Right ventricle myocardium inferior (tissue), 1 donor: ENCODE results near the gene RABGAP1L. TPM values are rescaled to one million over a fixed set of nuclear protein-coding genes. Genes with fewer than 3 reads are reported as not detected.
"Not testable (repeated sequence)": the region's sequence is repeated elsewhere in the genome, so short reads cannot be mapped to it uniquely, and the experiment has no call there.

Source experiments
- ATAC-seq: fragments of 200-7000 bp; cut with Tn5 transposase; one replicate; pipeline ENCODE4 v1.9.1; 2020; ENCODE audit warnings: mild to moderate bottlenecking, moderate library complexity
- DNase-seq: peaks from one replicate; pipeline ENCODE4 v3.0.0; 2021; ENCODE audit errors: missing footprints
- intact Hi-C: fragments of 100-400 bp; cut with DNase I; formaldehyde crosslinking; loops from one replicate; pipeline ENCODE4 v1.11.0; 2022
- total RNA-seq: library from RNA; stranded (reverse); fragmentation: NEBNext Ultra II Directional; extraction: Animal tissue kit (Norgen Biotek cat#: 25700); gene quantifications from one replicate; pipeline ENCODE4 v1.2.1, GENCODE V29; 2021
- donor health status: DM: no; HTN: yes; CAD: no; lungs with severe emphysema.

The RABGAP1L gene
- total RNA-seq, 1 donor from 2014 or later: 61.4 TPM

DNA sequence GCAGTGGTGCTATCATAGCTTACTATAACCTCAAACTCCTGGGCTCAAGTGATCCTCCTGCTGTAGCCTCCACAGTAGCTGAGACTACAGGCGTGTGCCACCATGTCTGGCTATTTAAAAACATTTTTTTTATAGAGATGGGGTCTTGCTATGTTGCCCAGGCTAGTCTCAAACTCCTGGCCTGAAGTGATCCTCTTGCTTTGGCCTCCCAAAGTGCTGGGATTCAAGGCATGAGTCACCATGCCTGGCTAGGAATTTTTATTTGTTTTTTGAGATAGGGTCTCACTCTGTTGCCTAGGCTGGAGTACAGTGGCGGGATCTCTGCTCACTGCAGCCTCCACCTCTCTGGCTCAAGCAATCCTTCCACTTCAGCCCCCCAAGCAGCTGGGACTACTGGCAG lies 8.8 kb upstream of the RABGAP1L start:
- no peak for ATAC-seq
- intact Hi-C loops: no loop called here
- no peak for DNase-seq

- no peak for ATAC-seq
- no peak for DNase-seq
- intact Hi-C loops: no loop called here
Observed at GRCh38 chr1:174152427-174152826, 6.9 kb upstream of the RABGAP1L start.

GRCh38 chr1:174153085-174153824 lies 6.1 kb upstream of the RABGAP1L start:
- intact Hi-C loops: no loop called here
- no peak for ATAC-seq
- DNase-seq: no peak

- no peak for ATAC-seq
- intact Hi-C loops: no loop called here
- no peak for DNase-seq
Observed at GRCh38 chr1:174153825-174154107, 5.6 kb upstream of the RABGAP1L start.

- intact Hi-C loops: loop anchor here (5.0 kb wide), 1 partner anchor 134 kb away; the partner anchor contains the start of gene RC3H1
- DNase-seq (no peak), ATAC-seq (no peak)
Observed at GRCh38 chr1:174156437-174156836, 2.9 kb upstream of the RABGAP1L start.

GRCh38 chr1:174157157-174157806 lies 2.0 kb upstream of the RABGAP1L start:
- intact Hi-C loops: loop anchor here (5.0 kb wide), 1 partner anchor 135 kb away; the partner anchor contains the start of gene RC3H1
- ATAC-seq: no peak
- DNase-seq: no peak

DNA sequence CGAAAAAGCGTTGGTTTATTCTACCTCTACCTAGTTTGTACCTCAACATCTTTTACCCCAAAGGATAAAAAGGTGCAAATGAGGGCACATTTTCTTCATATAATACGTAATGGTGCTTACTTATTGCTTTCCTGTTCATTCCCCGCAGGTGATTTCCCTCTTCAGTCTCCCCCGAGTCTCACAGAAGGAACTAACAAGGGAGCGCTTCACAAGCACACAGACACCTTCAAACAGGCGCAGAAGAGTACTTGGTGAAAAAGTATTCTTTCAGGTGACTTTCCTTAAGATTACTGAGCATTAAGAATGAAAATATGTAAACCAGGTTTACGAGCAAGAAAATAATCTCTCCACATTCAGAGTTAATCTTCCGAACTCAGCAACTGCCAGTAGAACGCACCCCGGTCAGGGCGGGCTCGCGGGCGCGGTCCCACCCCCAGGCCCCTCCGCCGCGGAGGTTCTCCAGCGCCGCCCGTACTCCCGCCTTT lies 511 bp upstream of the RABGAP1L start:
- ATAC-seq (no peak), DNase-seq (no peak)
- intact Hi-C loops: loop anchor here (5.0 kb wide), 1 partner anchor 137 kb away; the partner anchor contains the start of gene RC3H1

- intact Hi-C loops: no loop called here
- DNase-seq: peak; percentile 68
- ATAC-seq: peak; percentile 26
Observed at GRCh38 chr1:174160109-174160473, 771 bp downstream of the RABGAP1L start.

DNA sequence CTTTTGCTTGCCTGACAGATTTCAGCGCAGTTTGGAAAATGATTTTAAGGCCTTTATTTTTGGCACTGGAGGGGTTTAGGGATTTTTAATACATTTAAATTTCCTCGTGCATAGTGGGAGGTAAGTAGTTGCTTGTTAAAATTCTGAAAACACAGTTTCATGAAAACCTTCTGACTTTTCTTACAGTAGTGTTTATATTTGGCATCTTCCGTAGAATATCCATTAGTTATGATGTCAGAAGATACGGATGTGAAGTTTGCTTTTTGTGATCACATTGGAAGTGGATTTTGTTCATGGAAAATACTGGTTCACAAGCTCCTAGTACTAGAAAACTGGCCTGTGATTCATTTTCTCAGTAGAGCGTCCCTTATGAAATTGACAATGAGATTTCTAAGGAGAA lies 1.3 kb downstream of the RABGAP1L start:
- no peak for DNase-seq
- ATAC-seq: no peak
- intact Hi-C loops: no loop called here

- intact Hi-C loops: no loop called here
- no peak for DNase-seq
- ATAC-seq: no peak
Observed at GRCh38 chr1:174161813-174162212, 2.5 kb downstream of the RABGAP1L start.

- ATAC-seq (no peak), DNase-seq (no peak)
- intact Hi-C loops: no loop called here
Observed at GRCh38 chr1:174164826-174165225, 5.5 kb downstream of the RABGAP1L start.

DNA sequence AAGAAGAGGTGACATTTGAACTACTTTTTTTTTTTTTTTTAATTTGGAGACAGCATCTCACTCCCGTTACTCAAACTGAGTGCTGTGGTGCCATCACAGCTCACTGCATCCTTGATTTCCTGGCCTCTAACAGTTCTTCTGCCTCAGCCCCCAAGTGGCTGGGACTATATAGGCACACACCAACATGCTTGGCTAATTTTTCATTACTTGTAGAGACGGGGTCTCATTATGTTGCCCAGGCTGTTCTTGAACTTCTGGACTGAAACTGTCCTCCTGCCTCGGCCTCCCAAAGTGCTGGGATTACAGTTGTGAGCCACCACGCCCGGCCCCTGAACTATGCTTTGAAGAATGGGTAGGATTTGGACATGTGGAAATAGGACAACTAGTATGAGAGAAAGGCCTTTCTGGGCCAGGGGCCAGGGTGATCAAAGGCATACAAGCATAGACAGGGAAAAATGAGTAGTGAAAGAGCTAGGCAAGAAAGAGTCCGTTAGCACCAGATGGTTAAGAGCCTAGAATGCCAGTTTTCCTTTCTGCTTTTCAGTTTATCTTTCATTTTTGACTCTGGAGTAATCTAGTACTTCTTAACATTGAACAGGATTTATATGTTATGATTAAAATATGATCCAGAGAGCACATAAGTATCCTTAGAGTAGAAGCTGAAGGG lies 6.3 kb downstream of the RABGAP1L start:
- ATAC-seq (peak; percentile 51), DNase-seq (no peak)
- intact Hi-C loops: no loop called here

DNA sequence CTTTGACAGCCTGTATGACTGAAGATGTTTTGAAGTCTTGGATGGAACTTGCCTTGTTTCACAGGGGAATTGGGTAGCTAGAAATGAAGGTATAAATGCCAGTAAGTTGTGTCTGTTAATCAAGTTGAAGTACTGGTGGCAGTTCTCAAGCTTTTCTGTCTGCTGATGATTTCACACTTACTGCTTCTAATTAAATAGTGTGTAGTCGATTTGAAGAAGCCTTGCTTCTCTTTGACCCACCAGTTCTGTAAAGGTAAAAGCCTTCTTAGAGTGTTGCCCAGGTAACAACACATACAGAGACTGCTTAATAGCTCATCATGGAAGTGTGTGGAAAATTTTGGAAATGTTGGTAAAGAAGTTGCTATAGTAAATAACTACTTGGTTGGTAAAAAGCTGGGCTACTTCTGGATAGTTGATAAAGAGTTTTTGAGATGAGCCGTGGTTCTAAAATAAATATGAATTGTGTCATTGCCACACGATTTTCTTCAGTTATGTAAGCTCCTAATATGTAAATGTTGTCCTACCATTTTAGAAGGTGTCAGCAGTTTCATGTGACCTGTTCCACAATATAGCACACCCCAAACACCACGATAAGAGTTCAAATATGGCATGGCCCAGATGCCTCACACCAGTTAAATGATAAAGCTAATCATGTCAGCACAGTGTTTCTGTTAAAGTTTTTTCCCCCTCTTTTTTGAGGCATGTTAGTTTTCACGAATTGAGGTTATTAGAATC lies 7.4 kb downstream of the RABGAP1L start:
- ATAC-seq (peak; percentile 40), DNase-seq (no peak)
- intact Hi-C loops: no loop called here

GRCh38 chr1:174167265-174167803 lies 8.0 kb downstream of the RABGAP1L start:
- ATAC-seq (no peak), DNase-seq (no peak)
- intact Hi-C loops: no loop called here

- no peak for DNase-seq
- ATAC-seq: no peak
- intact Hi-C loops: no loop called here
Observed at GRCh38 chr1:174169342-174169741, 10.0 kb downstream of the RABGAP1L start.

GRCh38 chr1:174171073-174171472 lies 11.8 kb downstream of the RABGAP1L start:
- DNase-seq (no peak), ATAC-seq (no peak)
- intact Hi-C loops: no loop called here

DNA sequence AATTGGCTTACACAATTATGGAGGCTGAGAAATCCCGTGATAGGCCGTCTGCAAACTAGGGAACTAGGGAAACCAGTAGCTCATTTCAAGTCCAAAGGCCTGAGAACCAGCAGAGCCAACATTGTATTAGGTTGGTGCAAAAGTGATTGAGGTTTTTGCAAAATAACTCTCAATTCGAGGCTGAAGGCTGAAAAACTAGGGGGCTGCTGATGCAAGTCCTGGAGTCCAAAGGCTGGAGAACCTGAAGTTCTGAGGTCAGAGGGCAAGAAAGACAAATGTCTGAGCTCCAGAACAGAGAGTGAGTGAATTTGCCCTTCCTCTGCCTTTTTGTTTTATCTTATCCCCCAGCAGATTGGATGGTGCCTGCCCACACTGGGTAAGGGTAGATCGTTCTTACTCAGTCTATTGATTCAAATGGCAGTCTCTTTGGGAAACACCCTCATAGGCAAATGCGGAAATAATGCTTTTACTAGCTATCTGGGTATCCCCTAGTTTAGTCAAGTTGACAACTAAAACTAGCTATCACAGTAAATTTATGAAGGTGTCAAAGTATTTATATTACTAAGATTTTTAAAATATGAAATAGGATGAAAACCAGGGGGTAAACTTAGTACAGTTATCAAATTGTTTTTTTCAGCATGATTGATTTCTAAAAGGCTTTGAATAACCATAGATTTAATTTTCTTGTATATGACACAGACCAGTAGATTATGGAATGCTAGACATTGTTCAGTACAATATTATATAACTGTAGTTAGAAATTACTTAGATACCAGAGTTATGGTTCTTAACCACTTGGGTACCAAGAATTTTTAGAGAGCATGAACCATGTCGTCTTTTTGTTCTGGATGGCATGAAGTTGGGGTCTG lies 15.4 kb downstream of the RABGAP1L start:
- intact Hi-C loops: no loop called here
- DNase-seq (no peak), ATAC-seq (no peak)

GRCh38 chr1:174178459-174178858 lies 19.1 kb downstream of the RABGAP1L start:
- intact Hi-C loops: not testable (repeated sequence)

More at GRCh38 chr1:174178459-174178858, 19.1 kb downstream of the RABGAP1L start:
- not testable (repeated sequence) for DNase-seq, ATAC-seq
